Measurements from ENCODE around the gene MOGAT3. TPM values are rescaled to one million over a fixed set of nuclear protein-coding genes. Genes with fewer than 3 reads are reported as not detected.

Gene MOGAT3
- total and polyA plus RNA-seq, 2 of the 4 experiments (the other 2 are of a cell fraction) = not detected

GRCh38 chr7:101241015-101241363, 40.2 kb upstream of the MOGAT3 start:
- ChIA-PET POLR2A (ENCODE audit: unreplicated experiment) (no interaction called here), CTCF (no interaction called here)
- TF ChIP-seq CHD1 (IDR thresholded peaks at IDR 0.05; ENCODE audit: low read depth, low read length) (no peak), ELK1 (IDR thresholded peaks at IDR 0.05; ENCODE audit: borderline replicate concordance, low read depth, low read length) (no peak), USF2 (IDR thresholded peaks at IDR 0.05; ENCODE audit: low read depth, low read length) (no peak), CEBPB (IDR thresholded peaks at IDR 0.05; ENCODE audit: low read depth, low read length) (no peak), SMC3 (IDR thresholded peaks at IDR 0.05; ENCODE audit: low read depth, low read length) (no peak), RFX5 (IDR thresholded peaks at IDR 0.05; ENCODE audit: low read depth, low read length) (no peak), NFE2L2 (IDR thresholded peaks at IDR 0.05; ENCODE audit: low read depth, low read length) (no peak), FOS (IDR thresholded peaks at IDR 0.05; ENCODE audit: low read depth, low read length) (no peak), CTCF (conservative IDR thresholded peaks at IDR 0.05; ENCODE audit: low read depth, low read length) (no peak), RAD21 (IDR thresholded peaks at IDR 0.05; ENCODE audit: low read length) (no peak), MXI1 (IDR thresholded peaks at IDR 0.05; ENCODE audit: borderline replicate concordance, low read depth, low read length) (no peak), RCOR1 (IDR thresholded peaks at IDR 0.05; ENCODE audit: insufficient replicate concordance, low read length) (no peak), BHLHE40 (IDR thresholded peaks at IDR 0.05; ENCODE audit: low read depth, low read length) (no peak), MAZ (IDR thresholded peaks at IDR 0.05; ENCODE audit: borderline replicate concordance, low read depth, low read length) (no peak), MAFK (IDR thresholded peaks at IDR 0.05; ENCODE audit: low read depth, low read length) (no peak)
- Histone ChIP-seq H2BK20ac (ENCODE audit: low read depth, low read length) (no peak overlapping the region), H3K18ac (ENCODE audit: low read depth, low read length) (no peak overlapping the region), H3K27ac (ENCODE audit: insufficient read depth, low read length) (no peak overlapping the region), H3K79me1 (ENCODE audit: low read depth in 1 of 2, low read length in 2 of 2) (peaks cover 21 to 56% of the 10 kb centered on the region in 2 experiments), H3K36me3 (ENCODE audit: control insufficient read depth, insufficient read depth, low read length) (peaks cover 34% of the 10 kb centered on the region), H2AK5ac (ENCODE audit: low read depth, low read length) (no peak overlapping the region), H3K9me1 (ENCODE audit: insufficient read depth, low read length) (no peaks in the 10 kb centered on the region; the same call in 1 of the 2 replicates), H4K20me1 (ENCODE audit: insufficient read depth, low read length) (peaks cover 21% of the 10 kb centered on the region), H3K9ac (ENCODE audit: low read depth, low read length) (no peak overlapping the region), H4K91ac (ENCODE audit: insufficient read depth, low read depth, low read length) (no peak overlapping the region), H2AFZ (replicated peaks; ENCODE audit: low read length, poor library complexity) (no peak overlapping the region), H3K23ac (ENCODE audit: low read depth, low read length) (no peak overlapping the region), H3K4ac (ENCODE audit: low read depth, low read length) (no peak overlapping the region), H4K8ac (ENCODE audit: low read depth in 2 of 2, low read length in 2 of 2) (no peak overlapping the region), H3K4me1 (ENCODE audit: control insufficient read depth, insufficient read depth, low read length) (peaks cover 10% of the 10 kb centered on the region), H2BK120ac (ENCODE audit: low read depth, low read length) (no peak overlapping the region), H3K9me3 (ENCODE audit: control insufficient read depth, insufficient read depth, low read length) (no peaks in the 10 kb centered on the region), H3K14ac (replicated peaks; ENCODE audit: low read depth, low read length) (no peak overlapping the region), H3K4me2 (ENCODE audit: low read depth, low read length) (no peak overlapping the region), H2AK9ac (replicated peaks; ENCODE audit: low read depth, low read length, poor library complexity) (no peak overlapping the region), H4K5ac (ENCODE audit: low read depth, low read length) (no peak overlapping the region), H2BK5ac (ENCODE audit: low read depth, low read length, poor library complexity, severe bottlenecking) (no peak overlapping the region), H2BK15ac (ENCODE audit: low read depth, low read length) (no peak overlapping the region), H3K56ac (ENCODE audit: extremely low read depth, insufficient read depth, low read length) (0 out of 2 replicates have a peak overlapping the region, but pooled peaks have one; percentile 1), H3K4me3 (ENCODE audit: insufficient read depth, low read depth, low read length) (no peak overlapping the region), H3K27me3 (ENCODE audit: control insufficient read depth, insufficient read depth, low read length) (no peaks in the 10 kb centered on the region)
- DNase-seq (no peak), ATAC-seq (ENCODE audit: low read depth) (no peak)
- 98% methylated on average over 10 of the region's 12 CpGs; no CpG with 5 or more reads in 1 of the 2 experiments for WGBS, 2 experiments (ENCODE audit: extremely low coverage in 2 of 2, insufficient read length in 1 of 2)
- in situ Hi-C loops (cut with MboI; ENCODE audit: low sequenced_read_pairs) (no loop called here), intact Hi-C loops (cut with micrococcal nuclease) (no loop called here), dilution Hi-C loops (cut with HindIII; ENCODE audit: low sequenced_read_pairs, unreplicated experiment) (no loop called here)
- no TSS peak for BruUV-seq (replicated peaks)

All from IMR-90 (cell line).